ENCODE results near the gene STXBP2.

DNA sequence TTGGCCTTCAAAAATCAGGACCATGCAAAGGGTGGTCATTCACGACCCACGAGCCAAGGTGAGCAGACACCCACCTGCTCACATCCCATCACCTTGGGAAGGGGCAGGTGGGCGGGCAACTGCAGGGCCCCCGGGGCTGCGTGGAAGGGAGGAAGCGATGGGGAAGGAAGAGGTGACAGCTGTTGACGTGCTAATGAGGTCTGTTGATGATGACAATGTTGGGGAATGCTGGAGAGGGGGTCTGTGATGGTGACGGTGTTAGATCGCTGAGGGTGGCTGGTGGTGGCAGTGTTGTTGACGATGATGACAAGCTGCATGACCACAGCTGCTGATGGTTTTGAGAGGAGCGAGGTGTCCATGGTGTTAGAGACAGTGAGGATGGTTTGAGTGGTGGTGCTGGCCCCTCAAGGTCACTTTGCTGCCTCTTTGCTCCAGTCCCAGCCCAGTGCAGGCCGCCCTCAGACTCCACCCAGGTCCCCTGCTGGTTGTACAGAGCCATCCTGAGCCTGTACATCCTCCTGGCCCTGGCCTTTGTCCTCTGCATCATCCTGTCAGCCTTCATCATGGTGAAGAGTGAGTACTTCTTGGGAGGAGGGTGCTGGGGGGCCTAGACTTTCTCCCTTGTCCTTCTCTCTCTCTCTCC, 40.9 kb downstream of the STXBP2 start:
- TF ChIP-seq, protein P1, sequence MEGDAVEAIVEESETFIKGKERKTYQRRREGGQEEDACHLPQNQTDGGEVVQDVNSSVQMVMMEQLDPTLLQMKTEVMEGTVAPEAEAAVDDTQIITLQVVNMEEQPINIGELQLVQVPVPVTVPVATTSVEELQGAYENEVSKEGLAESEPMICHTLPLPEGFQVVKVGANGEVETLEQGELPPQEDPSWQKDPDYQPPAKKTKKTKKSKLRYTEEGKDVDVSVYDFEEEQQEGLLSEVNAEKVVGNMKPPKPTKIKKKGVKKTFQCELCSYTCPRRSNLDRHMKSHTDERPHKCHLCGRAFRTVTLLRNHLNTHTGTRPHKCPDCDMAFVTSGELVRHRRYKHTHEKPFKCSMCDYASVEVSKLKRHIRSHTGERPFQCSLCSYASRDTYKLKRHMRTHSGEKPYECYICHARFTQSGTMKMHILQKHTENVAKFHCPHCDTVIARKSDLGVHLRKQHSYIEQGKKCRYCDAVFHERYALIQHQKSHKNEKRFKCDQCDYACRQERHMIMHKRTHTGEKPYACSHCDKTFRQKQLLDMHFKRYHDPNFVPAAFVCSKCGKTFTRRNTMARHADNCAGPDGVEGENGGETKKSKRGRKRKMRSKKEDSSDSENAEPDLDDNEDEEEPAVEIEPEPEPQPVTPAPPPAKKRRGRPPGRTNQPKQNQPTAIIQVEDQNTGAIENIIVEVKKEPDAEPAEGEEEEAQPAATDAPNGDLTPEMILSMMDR (IDR thresholded peaks at IDR 0.05; ENCODE audit: low read depth, low read length, missing input control), result no peak
- TF ChIP-seq YY1 (IDR thresholded peaks at IDR 0.05), result no peak
- TF ChIP-seq, protein P2, sequence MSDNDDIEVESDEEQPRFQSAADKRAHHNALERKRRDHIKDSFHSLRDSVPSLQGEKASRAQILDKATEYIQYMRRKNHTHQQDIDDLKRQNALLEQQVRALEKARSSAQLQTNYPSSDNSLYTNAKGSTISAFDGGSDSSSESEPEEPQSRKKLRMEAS (IDR thresholded peaks at IDR 0.05), result no peak
- TF ChIP-seq EGR1 (IDR thresholded peaks at IDR 0.05; ENCODE audit: low read depth in 2 of 2), result no peak
- no peak for TF ChIP-seq RXRA (IDR thresholded peaks at IDR 0.05)
- no peak for TF ChIP-seq JUND (IDR thresholded peaks at IDR 0.05)
- TF ChIP-seq, protein P3, sequence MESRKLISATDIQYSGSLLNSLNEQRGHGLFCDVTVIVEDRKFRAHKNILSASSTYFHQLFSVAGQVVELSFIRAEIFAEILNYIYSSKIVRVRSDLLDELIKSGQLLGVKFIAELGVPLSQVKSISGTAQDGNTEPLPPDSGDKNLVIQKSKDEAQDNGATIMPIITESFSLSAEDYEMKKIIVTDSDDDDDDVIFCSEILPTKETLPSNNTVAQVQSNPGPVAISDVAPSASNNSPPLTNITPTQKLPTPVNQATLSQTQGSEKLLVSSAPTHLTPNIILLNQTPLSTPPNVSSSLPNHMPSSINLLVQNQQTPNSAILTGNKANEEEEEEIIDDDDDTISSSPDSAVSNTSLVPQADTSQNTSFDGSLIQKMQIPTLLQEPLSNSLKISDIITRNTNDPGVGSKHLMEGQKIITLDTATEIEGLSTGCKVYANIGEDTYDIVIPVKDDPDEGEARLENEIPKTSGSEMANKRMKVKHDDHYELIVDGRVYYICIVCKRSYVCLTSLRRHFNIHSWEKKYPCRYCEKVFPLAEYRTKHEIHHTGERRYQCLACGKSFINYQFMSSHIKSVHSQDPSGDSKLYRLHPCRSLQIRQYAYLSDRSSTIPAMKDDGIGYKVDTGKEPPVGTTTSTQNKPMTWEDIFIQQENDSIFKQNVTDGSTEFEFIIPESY (IDR thresholded peaks at IDR 0.05), result no peak
- TF ChIP-seq, protein P4, sequence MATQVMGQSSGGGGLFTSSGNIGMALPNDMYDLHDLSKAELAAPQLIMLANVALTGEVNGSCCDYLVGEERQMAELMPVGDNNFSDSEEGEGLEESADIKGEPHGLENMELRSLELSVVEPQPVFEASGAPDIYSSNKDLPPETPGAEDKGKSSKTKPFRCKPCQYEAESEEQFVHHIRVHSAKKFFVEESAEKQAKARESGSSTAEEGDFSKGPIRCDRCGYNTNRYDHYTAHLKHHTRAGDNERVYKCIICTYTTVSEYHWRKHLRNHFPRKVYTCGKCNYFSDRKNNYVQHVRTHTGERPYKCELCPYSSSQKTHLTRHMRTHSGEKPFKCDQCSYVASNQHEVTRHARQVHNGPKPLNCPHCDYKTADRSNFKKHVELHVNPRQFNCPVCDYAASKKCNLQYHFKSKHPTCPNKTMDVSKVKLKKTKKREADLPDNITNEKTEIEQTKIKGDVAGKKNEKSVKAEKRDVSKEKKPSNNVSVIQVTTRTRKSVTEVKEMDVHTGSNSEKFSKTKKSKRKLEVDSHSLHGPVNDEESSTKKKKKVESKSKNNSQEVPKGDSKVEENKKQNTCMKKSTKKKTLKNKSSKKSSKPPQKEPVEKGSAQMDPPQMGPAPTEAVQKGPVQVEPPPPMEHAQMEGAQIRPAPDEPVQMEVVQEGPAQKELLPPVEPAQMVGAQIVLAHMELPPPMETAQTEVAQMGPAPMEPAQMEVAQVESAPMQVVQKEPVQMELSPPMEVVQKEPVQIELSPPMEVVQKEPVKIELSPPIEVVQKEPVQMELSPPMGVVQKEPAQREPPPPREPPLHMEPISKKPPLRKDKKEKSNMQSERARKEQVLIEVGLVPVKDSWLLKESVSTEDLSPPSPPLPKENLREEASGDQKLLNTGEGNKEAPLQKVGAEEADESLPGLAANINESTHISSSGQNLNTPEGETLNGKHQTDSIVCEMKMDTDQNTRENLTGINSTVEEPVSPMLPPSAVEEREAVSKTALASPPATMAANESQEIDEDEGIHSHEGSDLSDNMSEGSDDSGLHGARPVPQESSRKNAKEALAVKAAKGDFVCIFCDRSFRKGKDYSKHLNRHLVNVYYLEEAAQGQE (IDR thresholded peaks at IDR 0.05), result no peak
- TF ChIP-seq GABPA (IDR thresholded peaks at IDR 0.05 in 1 of 2, conservative IDR thresholded peaks at IDR 0.05 in 1 of 2), result no peak
- no peak for TF ChIP-seq RAD21 (IDR thresholded peaks at IDR 0.05)
